ENCODE measurements around the gene EML1. TPM values are rescaled to one million over a fixed set of nuclear protein-coding genes. Genes with fewer than 3 reads are reported as not detected.

EML1 gene
- total and polyA plus RNA-seq, 3 donors from 2014 or later: 18.1 to 22.7 (median 22.0) TPM

GRCh38 chr14:99800781-99801180, 7.6 kb downstream of the EML1 start:
- H3K36me3 ChIP-seq (ENCODE audit: low read depth, missing control alignments): no peaks in the 10 kb centered on the region
- 82 to 84% methylated on average over 5 of the region's 5 CpGs for WGBS, 2 donors

GRCh38 chr14:99802301-99803105, 9.3 kb downstream of the EML1 start:
- Histone ChIP-seq H3K9me3 (no peaks in the 10 kb centered on the region), H3K4me3 (no peak overlapping the region), H3K27me3 (no peaks in the 10 kb centered on the region), H3K36me3 (ENCODE audit: low read depth, missing control alignments) (no peaks in the 10 kb centered on the region), H3K4me1 (no peaks in the 10 kb centered on the region), H3K27ac (no peak overlapping the region)
- intact Hi-C loops (cut with DNase I; ENCODE audit: low total_unique reads): no loop called here
- WGBS, 2 donors: 85 to 89% methylated on average over 13 of the region's 13 CpGs
- DNase-seq: no peak
- TF ChIP-seq, protein P1, sequence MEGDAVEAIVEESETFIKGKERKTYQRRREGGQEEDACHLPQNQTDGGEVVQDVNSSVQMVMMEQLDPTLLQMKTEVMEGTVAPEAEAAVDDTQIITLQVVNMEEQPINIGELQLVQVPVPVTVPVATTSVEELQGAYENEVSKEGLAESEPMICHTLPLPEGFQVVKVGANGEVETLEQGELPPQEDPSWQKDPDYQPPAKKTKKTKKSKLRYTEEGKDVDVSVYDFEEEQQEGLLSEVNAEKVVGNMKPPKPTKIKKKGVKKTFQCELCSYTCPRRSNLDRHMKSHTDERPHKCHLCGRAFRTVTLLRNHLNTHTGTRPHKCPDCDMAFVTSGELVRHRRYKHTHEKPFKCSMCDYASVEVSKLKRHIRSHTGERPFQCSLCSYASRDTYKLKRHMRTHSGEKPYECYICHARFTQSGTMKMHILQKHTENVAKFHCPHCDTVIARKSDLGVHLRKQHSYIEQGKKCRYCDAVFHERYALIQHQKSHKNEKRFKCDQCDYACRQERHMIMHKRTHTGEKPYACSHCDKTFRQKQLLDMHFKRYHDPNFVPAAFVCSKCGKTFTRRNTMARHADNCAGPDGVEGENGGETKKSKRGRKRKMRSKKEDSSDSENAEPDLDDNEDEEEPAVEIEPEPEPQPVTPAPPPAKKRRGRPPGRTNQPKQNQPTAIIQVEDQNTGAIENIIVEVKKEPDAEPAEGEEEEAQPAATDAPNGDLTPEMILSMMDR (IDR thresholded peaks at IDR 0.05): no peak
- TF ChIP-seq POLR2A (IDR thresholded peaks at IDR 0.05): no peak

More at GRCh38 chr14:99800781-99801180, 7.6 kb downstream of the EML1 start:
- Histone ChIP-seq H3K27me3 (no peaks in the 10 kb centered on the region), H3K27ac (no peak overlapping the region), H3K4me3 (no peak overlapping the region), H3K9me3 (no peaks in the 10 kb centered on the region), H3K4me1 (no peaks in the 10 kb centered on the region)
- TF ChIP-seq POLR2A (IDR thresholded peaks at IDR 0.05): no peak
- TF ChIP-seq, protein P1 (IDR thresholded peaks at IDR 0.05): no peak
- intact Hi-C loops (cut with DNase I; ENCODE audit: low total_unique reads): no loop called here
- no peak for DNase-seq

- Histone ChIP-seq H3K4me1 (no peaks in the 10 kb centered on the region), H3K4me3 (no peak overlapping the region), H3K36me3 (ENCODE audit: low read depth, missing control alignments) (no peaks in the 10 kb centered on the region), H3K27me3 (no peaks in the 10 kb centered on the region), H3K27ac (no peak overlapping the region), H3K9me3 (no peaks in the 10 kb centered on the region)
- WGBS, 2 donors: 90 to 91% methylated on average over 14 of the region's 14 CpGs
- intact Hi-C loops (cut with DNase I; ENCODE audit: low total_unique reads): no loop called here
- TF ChIP-seq, protein P1 (IDR thresholded peaks at IDR 0.05): no peak
- TF ChIP-seq POLR2A (IDR thresholded peaks at IDR 0.05): no peak
- no peak for DNase-seq
These were observed 10.0 kb downstream of the EML1 start for GRCh38 chr14:99803106-99803775.

- 81 to 87% methylated on average over 6 of the region's 6 CpGs for WGBS, 2 donors
- Histone ChIP-seq H3K27me3 (no peaks in the 10 kb centered on the region), H3K27ac (no peak overlapping the region), H3K36me3 (ENCODE audit: low read depth, missing control alignments) (no peaks in the 10 kb centered on the region), H3K9me3 (no peaks in the 10 kb centered on the region), H3K4me1 (no peaks in the 10 kb centered on the region), H3K4me3 (no peak overlapping the region)
- intact Hi-C loops (cut with DNase I; ENCODE audit: low total_unique reads): no loop called here
- TF ChIP-seq, protein P1 (IDR thresholded peaks at IDR 0.05): no peak
- no peak for TF ChIP-seq POLR2A (IDR thresholded peaks at IDR 0.05)
- no peak for DNase-seq
These were observed 10.6 kb downstream of the EML1 start for GRCh38 chr14:99803803-99804202.
